ENCODE data around the gene LRRN4CL.
"Not testable (repeated sequence)": the region's sequence is repeated elsewhere in the genome, so short reads cannot be mapped to it uniquely, and the experiment has no call there.

The LRRN4CL gene

DNA sequence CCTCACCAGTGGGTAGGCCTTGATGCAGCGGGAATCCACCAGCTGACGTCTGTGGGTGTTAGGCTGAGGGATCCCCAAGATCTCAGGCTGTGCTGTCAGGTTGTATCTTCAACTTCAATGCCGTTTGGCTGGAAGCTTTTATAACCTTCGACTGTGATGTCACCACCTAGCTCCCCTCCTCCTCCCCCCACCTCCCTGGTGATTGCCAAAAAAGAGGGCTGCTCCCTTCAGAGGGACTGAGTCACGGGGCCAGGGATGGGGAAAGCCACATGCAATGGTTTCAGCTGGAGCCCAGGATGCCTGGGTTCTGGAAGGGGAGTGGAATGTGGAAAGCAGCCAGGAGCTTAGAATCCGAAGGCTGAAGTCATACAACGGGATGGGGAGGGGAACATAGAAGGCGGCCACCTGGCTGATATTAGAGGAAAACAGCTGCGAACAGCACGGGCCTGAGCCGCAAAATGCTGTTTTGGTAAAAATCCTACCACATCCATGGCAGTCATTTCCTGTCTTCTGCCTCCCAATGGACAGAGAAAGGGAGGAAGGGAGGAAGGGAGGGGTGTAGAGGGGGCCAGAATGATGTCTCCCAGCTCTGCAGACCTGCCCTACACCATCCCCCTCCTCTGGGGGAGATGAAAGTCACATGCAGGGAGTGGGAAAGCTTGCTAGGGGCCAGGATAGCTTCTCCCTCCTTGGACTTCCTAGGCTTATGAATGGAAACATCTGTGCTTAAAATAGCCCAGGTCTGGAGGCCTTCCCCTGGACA is at the start of gene LRRN4CL:
Gene LRRN4CL (minus strand): TSS at position 110 of the 763 bp plus-strand sequence. CDS start 1,022 bp downstream, outside the sequence.
- DNase-seq: no peak

DNA sequence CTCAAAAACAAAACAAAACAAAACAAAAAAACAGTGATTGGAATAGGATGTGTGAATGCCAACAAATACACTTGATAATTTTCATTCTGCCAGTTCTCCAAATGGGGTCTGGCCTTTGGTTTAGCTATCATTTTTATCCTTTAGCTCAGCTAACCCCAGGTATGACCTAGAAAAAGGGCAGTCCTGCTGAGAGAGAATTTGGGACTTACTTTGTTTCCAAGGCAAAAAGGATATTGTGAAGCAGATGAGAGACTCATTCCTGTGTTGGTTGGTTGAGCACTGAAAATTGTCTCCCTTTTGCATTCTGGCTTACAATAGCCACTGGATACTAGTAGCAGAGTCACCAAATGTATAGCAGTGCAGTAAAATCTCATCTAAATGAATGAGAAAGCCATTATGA is 47.9 kb upstream of the LRRN4CL start:
- DNase-seq: no peak

DNA sequence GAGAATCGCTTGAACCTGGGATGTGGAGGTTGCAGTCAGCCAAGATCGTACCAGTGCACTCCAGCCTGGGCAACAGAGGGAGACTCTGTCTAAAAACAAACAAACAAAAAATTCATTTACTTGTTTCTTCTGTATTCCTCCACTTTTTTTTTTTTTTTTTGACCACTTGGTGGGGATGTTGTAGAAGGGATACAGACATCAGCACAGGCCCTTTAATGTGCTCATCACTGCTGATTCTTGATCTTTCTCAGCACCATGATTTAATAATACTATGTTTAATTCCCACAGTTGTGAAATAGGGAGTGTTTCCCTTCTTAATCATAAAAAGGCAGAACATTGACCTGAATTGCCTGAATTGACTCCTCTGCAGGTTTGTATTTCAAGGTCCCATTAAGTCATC is 43.5 kb upstream of the LRRN4CL start:
- DNase-seq: no peak

DNA sequence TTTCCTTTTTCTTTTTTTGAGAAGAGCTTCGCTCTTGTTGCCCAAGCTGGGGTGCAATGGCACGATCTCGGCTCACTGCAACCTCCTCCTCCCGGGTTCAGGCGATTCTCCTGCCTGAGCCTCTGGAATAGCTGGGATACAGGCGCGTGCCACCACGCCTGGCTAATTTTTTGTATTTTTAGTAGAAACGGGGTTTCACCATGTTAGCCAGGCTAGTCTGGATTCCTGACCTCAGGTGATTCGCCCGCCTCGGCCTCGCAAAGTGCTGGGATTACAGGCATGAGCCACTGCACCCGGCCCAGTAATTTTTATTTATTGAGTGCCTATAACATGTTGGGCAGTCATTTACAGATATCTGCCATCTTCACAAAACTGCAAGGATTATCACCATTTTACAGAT is 40.7 kb upstream of the LRRN4CL start:
- DNase-seq: not testable (repeated sequence)

DNA sequence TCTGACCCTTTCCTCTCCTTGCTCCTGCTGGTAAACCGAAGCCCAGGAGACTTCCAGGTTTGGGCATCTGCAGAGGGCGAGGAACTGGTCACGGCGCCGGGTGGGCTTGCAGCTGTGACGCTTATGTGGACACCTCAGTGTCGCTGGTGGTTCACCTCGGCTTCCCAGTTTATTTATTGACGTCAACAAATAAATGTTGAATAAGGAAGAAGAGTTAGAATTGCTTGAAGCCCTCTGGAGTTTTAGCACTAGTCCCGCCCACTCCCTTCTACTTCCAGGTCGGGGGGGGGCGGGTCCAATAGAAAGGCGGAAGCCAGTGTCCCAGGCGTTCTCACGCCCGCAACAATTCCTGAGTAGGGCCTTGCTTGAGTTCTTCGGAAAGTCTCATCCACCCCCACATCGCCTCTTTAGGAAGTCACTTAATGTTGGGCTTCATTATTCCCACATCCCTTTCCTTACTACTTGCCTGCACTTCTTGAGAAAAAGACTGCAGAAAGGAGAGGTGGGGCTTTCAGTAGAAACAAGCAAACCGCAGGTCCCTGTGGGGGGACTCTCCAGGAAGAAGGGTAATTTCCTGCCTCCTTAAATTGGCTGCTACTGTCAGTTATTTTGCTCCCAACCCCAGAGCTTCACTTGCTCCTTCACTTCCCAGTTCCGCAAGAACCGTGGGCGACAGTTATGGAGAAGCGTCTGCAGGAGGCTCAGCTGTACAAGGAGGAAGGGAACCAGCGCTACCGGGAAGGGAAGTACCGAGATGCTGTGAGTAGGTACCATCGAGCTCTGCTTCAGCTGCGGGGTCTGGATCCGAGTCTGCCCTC is 39.0 kb upstream of the LRRN4CL start, which contains the start of gene TTC9C:
Gene TTC9C (plus strand): TSS at position 316 of the 818 bp plus-strand sequence. CDS start 363 bp downstream, at position 679.
- DNase-seq: peak; percentile 77

GRCh38 chr11:62727872-62728170 is 38.5 kb upstream of the LRRN4CL start:
- peak; percentile 84 for DNase-seq

GRCh38 chr11:62727165-62727871 is 38.0 kb upstream of the LRRN4CL start, which contains the start of gene HNRNPUL2:
Gene HNRNPUL2 (minus strand): TSS chr11:62727457. CDS start chr11:62727156, 301 bp downstream.
- DNase-seq: peak; percentile 99

GRCh38 chr11:62726915-62727164 is 37.5 kb upstream of the LRRN4CL start:
- DNase-seq: no peak

DNA sequence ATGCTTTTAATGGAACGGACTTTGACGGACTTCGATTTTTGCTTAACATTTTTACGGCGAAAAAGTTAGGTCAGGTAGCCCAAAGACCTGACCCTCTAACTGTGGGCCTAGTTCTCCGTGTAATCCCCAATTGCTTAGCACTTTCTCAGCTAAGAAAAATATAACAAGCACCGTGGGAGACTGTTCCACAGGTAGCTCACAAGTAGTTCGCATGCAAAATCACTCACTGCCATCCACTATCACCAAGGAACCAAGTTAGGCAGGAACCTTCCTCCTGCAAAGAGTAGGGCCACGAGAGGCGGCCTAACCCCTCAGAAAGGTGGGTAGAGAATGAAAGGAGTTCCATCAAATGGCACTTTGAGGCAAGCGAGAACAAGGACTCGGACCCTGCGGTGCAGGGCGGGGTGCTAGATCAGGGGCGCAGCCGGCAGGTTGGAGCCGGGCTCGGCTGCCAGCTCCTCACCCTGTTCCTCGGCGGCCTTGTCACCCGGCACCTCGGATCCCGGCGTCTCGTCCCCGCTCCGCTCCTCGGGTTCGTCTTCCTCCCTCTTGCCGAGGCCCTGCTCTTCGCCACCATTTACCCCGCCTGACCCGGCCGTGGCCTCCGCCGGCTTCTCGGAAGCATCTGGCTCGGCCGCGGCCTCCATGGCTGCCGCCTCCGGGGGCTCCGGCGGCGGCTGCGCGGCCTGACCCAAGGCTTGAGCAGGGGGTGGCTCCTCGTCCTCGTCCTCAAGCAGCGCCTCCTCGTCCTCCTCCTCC is 37.0 kb upstream of the LRRN4CL start:
- peak; percentile 28 for DNase-seq

DNA sequence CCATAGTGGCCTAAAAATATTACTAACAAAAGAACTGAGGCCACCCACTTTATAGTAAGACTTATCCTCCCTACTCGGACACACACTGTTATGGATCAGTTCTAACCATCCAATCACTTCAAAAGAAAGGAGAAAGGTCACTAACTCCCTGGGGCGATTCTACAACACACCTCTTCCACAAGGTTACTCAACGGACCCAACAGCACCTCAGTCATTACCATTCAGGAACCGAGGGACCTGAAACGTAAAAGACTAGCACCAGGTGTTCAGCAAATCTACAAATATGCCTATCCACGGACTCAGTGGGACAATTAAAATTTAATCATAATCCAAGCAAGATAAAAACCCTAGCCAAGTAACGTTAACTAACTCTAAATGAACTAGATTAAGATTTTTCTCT is 36.3 kb upstream of the LRRN4CL start:
- no peak for DNase-seq

DNA sequence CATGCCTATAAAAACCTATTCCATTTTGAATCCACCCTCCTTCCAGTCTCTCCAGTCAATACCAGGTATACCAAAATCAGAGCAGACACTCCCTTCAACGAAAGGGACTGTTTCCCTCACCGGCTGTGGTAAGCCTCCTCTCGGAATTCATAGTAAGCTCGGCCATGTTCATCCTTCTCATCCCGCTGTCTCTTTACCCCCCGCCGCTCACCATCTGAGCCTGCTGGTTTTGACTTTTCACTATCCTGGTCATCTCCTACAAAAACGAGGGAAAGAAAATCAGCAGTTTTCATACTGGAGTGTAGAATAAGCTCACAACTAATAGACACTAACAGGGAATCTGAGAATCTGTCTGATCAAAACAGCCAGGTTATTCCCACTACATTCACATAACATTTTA is 34.8 kb upstream of the LRRN4CL start:
- DNase-seq: no peak

DNA sequence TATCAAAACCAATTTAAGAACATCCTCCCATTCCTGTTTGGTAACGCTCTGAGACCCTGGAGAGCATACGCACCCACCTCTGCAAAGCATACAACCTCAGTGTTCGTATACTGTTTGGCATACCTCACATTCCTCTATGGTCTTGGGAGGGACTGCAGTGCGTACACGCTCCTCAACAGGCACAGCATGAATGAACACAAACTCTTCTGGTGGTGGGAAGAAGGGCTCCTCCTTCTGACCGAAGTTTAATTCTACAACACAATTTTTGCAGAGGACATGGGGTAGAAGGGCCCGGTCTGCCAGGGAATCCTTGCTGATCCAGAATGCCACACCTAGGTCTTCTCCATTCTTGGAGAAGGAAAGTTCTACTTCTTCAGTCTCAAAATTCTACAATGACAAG is 32.7 kb upstream of the LRRN4CL start:
- no peak for DNase-seq

- no peak for DNase-seq
These were observed 30.1 kb upstream of the LRRN4CL start for GRCh38 chr11:62719302-62719978.

- no peak for DNase-seq
These were observed 27.5 kb upstream of the LRRN4CL start for GRCh38 chr11:62716816-62717215.

DNA sequence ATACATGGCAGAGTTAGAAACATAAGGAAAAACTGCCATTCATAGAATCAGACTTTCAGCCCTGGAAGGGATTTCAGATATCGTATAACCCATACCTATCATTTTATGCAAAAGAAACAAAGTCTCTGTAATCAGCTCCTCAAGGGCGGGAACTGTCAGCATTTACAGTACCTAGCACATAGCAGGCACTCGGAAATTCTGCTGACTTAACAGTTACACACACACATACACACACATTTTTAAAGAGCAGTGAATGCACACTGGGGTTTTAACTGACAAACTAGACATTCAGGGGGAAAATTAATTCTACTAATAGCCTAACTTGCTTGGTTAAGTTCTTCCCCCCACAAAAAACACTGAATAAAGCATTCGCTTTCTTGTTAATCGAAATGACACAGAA is 26.9 kb upstream of the LRRN4CL start:
- DNase-seq: no peak

DNA sequence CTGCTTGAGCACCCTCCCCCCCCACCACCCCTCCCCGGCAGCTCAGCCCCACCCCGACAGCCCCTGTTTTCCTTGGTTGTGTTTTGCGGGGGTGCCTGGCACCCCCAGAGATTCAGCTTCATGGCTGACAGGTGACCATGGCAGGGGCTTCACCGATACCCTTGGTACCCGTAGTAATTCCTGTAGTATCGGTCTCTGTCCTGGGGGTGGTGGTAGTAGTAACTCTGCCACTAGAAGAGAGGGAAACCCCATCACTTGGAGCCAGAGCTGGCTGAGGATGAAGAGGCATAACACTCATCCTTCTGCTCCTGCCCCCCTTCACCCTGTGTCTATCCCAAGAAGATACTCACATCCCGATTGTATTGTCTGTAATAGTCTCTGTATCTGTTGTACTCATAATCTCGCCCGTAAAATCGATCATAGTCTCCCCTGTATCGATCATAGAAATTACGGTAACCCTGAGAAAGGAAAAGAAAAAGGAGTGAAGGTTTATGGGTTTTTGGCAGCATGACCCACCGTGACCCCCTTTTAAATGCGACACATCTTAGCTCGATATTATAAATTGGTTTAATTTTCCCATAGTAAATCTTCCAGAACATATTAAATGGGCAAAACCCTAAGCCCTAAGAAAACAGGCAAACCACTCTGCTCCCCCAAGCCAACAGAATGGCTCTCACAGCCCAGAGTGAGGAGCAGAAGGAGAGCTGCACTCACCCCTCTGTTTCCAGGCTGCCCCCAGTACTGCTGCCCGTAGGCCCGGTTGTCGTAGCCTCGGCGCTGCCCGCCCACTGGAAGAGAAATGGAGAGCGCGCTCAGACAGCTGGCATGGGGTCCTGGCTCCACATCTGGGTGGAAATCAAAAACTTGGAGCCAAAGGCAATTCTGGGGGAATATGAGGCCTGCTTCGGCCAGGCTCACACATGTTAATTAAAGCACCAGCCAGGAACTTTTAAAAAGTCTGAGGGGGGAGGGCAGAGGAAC is 26.1 kb upstream of the LRRN4CL start:
- DNase-seq: no peak

GRCh38 chr11:62713343-62713742 is 24.0 kb upstream of the LRRN4CL start:
- DNase-seq: no peak

- no peak for DNase-seq
These were observed 23.5 kb upstream of the LRRN4CL start for GRCh38 chr11:62712861-62713260.

DNA sequence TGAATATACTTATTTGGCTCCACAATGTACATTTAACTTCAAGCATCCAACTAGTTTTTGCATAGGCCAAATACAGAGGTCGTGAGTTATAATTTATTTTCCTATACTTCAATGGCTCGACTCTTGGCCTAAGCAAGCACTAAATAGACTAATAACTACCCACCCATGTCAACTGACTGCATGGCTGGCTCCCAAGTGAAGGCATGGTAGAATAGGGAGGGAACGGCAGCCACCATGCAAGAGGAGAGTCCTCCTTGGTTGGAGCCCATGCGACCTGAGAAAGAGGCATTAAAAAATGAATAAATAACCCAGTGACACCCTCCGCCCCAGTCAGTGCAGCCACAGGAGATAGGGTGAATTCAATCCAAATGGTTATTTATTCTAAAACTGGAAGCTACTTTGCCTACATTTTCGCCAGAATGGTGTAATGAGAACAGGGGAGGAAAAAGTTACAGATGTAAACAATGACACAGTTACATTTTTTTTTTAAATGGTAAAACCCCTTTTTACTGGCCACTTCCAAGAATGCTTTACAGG is 23.0 kb upstream of the LRRN4CL start:
- DNase-seq: no peak

- no peak for DNase-seq
These were observed 20.6 kb upstream of the LRRN4CL start for GRCh38 chr11:62710001-62710345.
